Smooth muscle cell (in vitro differentiated cells): Measurements from ENCODE around the gene RASA4B. TPM values are rescaled to one million over a fixed set of nuclear protein-coding genes. Genes with fewer than 3 reads are reported as not detected.

Experiments used
- DNase-seq: peaks from one replicate; lab custom pipeline; 2025; ENCODE audit not compliant: unreplicated experiment; lab: John Stamatoyannopoulos, UW
- H2AFZ ChIP-seq: fragments of 200-600 bp; sonication (generic); 2 replicates; pipeline ENCODE4 v1.6.0; 2016; ENCODE audit warnings: antibody characterized with exemption, low read depth, mild to moderate bottlenecking
- H3F3A ChIP-seq: fragments of 200-600 bp; sonication (generic); 2 replicates; pipeline ENCODE4 v1.6.0; 2017; ENCODE audit warnings: antibody characterized with exemption, low read depth
- H3K27ac ChIP-seq: fragments of 200-600 bp; sonication (generic); 2 replicates; pipeline ENCODE4 v1.5.1; 2016; ENCODE audit warnings: low read depth, mild to moderate bottlenecking
- H3K27me3 ChIP-seq: fragments of 200-600 bp; sonication (generic); 2 replicates; pipeline ENCODE4 v1.6.1; 2016; ENCODE audit warnings: low read depth, mild to moderate bottlenecking
- H3K36me3 ChIP-seq: fragments of 200-600 bp; sonication (generic); 2 replicates; pipeline ENCODE4 v1.5.1; 2016; ENCODE audit warnings: low read depth
- H3K4me1 ChIP-seq: fragments of 200-600 bp; sonication (generic); 2 replicates; pipeline ENCODE4 v1.5.1; 2016; ENCODE audit warnings: low read depth
- H3K4me2 ChIP-seq: fragments of 200-600 bp; sonication (generic); 2 replicates; pipeline ENCODE4 v1.6.0; 2016; ENCODE audit warnings: mild to moderate bottlenecking
- H3K4me3 ChIP-seq: fragments of 200-600 bp; sonication (generic); 2 replicates; pipeline ENCODE4 v1.5.1; 2016; ENCODE audit warnings: mild to moderate bottlenecking
- H3K79me2 ChIP-seq: fragments of 200-600 bp; sonication (generic); 2 replicates; pipeline ENCODE4 v1.6.0; 2016; ENCODE audit warnings: low read depth, mild to moderate bottlenecking
- H3K9ac ChIP-seq: fragments of 200-600 bp; sonication (generic); 2 replicates; pipeline ENCODE4 v1.6.0; 2016; ENCODE audit warnings: low read depth
- H3K9me3 ChIP-seq: fragments of 200-600 bp; sonication (generic); replicated peaks from 2 replicates; pipeline ENCODE4 v1.5.1; 2016; ENCODE audit warnings: low read depth
- H4K20me1 ChIP-seq: fragments of 200-600 bp; sonication (generic); 2 replicates; pipeline ENCODE4 v1.6.0; 2016; ENCODE audit warnings: low read depth
- WGBS: methylation state at CpG from one replicate; pipeline ENCODE4 v1.1.7; 2016; ENCODE audit warnings: low lambda C conversion rate; 5-methylcytosine and 5-hydroxymethylcytosine counted together
- polyA plus RNA-seq: library from polyadenylated mRNA; unstranded; fragments of >200 nt; fragmentation: Nextera tagmentation; extraction: Ambion mirVana; gene quantifications from 2 replicates; pipeline ENCODE4 v1.2.1, GENCODE V29; 2016
- total RNA-seq: library from RNA; depleted of rRNA; stranded (reverse); fragments of >200 nt; gene quantifications from 2 replicates; pipeline ENCODE4 v1.2.3, GENCODE V29; 2014
- TF ChIP-seq, protein P1 (sequence below): fragments of 200-600 bp; sonication (generic); IDR thresholded peaks from 2 replicates; pipeline ENCODE4 v1.5.1; 2017; ENCODE audit warnings: borderline replicate concordance, mild to moderate bottlenecking, antibody characterized with exemption; ENCODE audit not compliant: insufficient read depth, poor library complexity, severe bottlenecking

The RASA4B gene
- total and polyA plus RNA-seq, 2 experiments from 2014 or later = 3.5 to 4.2 TPM

DNA sequence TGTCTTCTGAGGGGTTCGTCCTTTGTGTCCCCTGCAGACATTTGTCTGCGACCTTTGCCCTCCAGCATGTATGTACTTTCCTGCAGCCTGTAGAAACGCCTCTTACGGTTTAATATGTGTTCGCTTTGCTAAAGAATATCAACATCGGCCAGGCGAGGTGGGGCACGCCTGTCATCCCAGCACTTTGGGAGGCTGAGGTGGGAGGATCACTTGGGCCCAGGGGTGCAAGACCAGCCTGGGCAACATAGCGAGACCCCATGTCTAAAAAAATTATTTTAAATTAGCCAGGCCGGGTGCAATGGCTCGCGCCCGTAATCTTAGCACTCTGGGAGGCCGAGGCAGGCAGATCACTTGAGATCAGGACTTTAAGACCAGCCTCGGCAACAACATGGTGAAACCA, 68.4 kb downstream of the RASA4B start:
- TF ChIP-seq, protein P1, sequence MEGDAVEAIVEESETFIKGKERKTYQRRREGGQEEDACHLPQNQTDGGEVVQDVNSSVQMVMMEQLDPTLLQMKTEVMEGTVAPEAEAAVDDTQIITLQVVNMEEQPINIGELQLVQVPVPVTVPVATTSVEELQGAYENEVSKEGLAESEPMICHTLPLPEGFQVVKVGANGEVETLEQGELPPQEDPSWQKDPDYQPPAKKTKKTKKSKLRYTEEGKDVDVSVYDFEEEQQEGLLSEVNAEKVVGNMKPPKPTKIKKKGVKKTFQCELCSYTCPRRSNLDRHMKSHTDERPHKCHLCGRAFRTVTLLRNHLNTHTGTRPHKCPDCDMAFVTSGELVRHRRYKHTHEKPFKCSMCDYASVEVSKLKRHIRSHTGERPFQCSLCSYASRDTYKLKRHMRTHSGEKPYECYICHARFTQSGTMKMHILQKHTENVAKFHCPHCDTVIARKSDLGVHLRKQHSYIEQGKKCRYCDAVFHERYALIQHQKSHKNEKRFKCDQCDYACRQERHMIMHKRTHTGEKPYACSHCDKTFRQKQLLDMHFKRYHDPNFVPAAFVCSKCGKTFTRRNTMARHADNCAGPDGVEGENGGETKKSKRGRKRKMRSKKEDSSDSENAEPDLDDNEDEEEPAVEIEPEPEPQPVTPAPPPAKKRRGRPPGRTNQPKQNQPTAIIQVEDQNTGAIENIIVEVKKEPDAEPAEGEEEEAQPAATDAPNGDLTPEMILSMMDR = no peak
- no peaks in the 10 kb centered on the region for H3K9me3 ChIP-seq
- no peak for DNase-seq
- no peaks in the 10 kb centered on the region for H3F3A ChIP-seq
- no peaks in the 10 kb centered on the region for H3K4me1 ChIP-seq
- no peak overlapping the region for H3K27ac ChIP-seq
- peaks cover 11% of the 10 kb centered on the region for H4K20me1 ChIP-seq
- no peaks in the 10 kb centered on the region for H3K79me2 ChIP-seq
- H3K9ac ChIP-seq = no peak overlapping the region
- no peak overlapping the region for H3K4me2 ChIP-seq
- no peaks in the 10 kb centered on the region for H3K36me3 ChIP-seq
- WGBS = 100% methylated on average over 15 of the region's 15 CpGs
- H3K27me3 ChIP-seq = no peaks in the 10 kb centered on the region
- no peak overlapping the region for H2AFZ ChIP-seq
- H3K4me3 ChIP-seq = no peak overlapping the region

DNA sequence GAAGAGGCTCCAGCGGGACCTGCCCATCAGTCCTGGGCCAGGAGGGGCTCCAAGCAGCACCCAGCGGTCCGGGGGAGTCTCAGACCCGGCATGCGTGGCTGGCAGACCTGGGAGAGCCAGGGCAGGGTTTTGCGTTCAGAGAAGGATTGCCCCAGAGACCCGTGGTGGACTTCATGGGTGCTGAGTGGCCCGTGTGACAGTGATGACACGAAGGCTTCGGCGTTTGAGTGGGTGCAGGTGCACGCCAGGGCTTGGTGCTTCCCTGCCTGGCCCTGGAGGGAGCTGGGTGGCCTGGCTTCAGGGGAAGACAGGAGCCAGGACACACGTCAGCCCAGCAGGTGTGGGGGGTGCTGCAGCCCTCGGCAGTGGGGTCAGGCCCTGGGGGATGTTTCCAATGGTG, 70.3 kb downstream of the RASA4B start:
- no peak overlapping the region for H3K9ac ChIP-seq
- no peaks in the 10 kb centered on the region for H3K79me2 ChIP-seq

DNA sequence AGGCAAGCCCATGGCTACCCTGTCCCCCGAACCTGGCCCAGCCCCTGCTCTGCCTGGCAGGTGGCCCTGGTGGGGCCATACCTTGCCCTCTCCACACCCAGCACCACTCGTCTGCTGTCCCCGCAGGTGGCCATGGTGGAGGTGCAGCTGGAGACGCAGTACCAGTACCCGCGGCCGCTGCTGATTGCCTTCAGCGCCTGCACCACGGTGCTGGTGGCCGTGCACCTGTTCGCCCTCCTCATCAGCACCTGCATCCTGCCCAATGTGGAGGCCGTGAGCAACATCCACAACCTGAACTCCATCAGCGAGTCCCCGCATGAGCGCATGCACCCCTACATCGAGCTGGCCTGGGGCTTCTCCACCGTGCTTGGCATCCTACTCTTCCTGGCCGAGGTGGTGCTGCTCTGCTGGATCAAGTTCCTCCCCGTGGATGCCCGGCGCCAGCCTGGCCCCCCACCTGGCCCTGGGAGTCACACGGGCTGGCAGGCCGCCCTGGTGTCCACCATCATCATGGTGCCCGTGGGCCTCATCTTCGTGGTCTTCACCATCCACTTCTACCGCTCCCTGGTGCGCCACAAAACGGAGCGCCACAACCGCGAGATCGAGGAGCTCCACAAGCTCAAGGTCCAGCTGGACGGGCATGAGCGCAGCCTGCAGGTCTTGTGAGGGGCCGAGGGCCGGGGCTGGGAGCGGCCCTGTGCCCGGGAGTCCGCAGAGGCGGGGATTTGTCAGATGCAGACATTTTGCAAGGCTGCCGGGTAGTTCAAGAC, 71.0 kb downstream of the RASA4B start:
- WGBS = 98% methylated on average over 41 of the region's 41 CpGs

More for the DNA sequence above, 70.3 kb downstream of the RASA4B start:
- H3F3A ChIP-seq = no peaks in the 10 kb centered on the region
- H3K4me2 ChIP-seq = no peak overlapping the region
- no peaks in the 10 kb centered on the region for H3K27me3 ChIP-seq
- DNase-seq = no peak
- H3K27ac ChIP-seq = no peak overlapping the region
- no peak overlapping the region for H2AFZ ChIP-seq
- H4K20me1 ChIP-seq = peaks cover 11% of the 10 kb centered on the region
- no peaks in the 10 kb centered on the region for H3K36me3 ChIP-seq
- no peaks in the 10 kb centered on the region for H3K4me1 ChIP-seq
- TF ChIP-seq, protein P1 = no peak
- WGBS = 93% methylated on average over 14 of the region's 14 CpGs
- H3K4me3 ChIP-seq = no peak overlapping the region
- H3K9me3 ChIP-seq = no peaks in the 10 kb centered on the region

More for the DNA sequence above, 71.0 kb downstream of the RASA4B start:
- H3K4me1 ChIP-seq = no peaks in the 10 kb centered on the region
- no peaks in the 10 kb centered on the region for H3F3A ChIP-seq
- no peak for DNase-seq
- no peaks in the 10 kb centered on the region for H3K36me3 ChIP-seq
- no peaks in the 10 kb centered on the region for H3K79me2 ChIP-seq
- no peaks in the 10 kb centered on the region for H3K9me3 ChIP-seq
- H4K20me1 ChIP-seq = peaks cover 11% of the 10 kb centered on the region
- TF ChIP-seq, protein P1 = no peak
- H3K4me2 ChIP-seq = no peak overlapping the region
- H2AFZ ChIP-seq = no peak overlapping the region
- H3K4me3 ChIP-seq = no peak overlapping the region
- H3K9ac ChIP-seq = no peak overlapping the region
- no peak overlapping the region for H3K27ac ChIP-seq
- H3K27me3 ChIP-seq = no peaks in the 10 kb centered on the region
